HCT116 (cell line): ENCODE results near the gene SEMA3G. TPM values are rescaled to one million over a fixed set of nuclear protein-coding genes. Genes with fewer than 3 reads are reported as not detected.

Experiments used
- ATAC-seq: fragments of 200-7000 bp; cut with Tn5 transposase; 2 replicates; pipeline ENCODE4 v1.9.1; 2020; ENCODE audit warnings: mild to moderate bottlenecking, moderate library complexity
- BruUV-seq: library from RNA; stranded (reverse); fragments of 400-500 nt; replicated peaks from 2 replicates; lab custom pipeline; 2021; lab: Mats Ljungman, UMichigan
- CTCF ChIA-PET: fragments of 300-600 bp; sonication (Branson Sonifier 250); formaldehyde crosslinking; loops from one replicate; lab custom pipeline; 2021; ENCODE audit warnings: antibody characterized with exemption; lab: Charles Lee
- POLR2A ChIA-PET: fragments of 300-600, 350-600 bp; sonication (Branson Sonifier 250); formaldehyde crosslinking; loops from one replicate; lab custom pipeline; 2021; ENCODE audit warnings: antibody characterized with exemption; lab: Charles Lee
- RAD21 ChIA-PET, 2 experiments: fragments of 300-600 bp; sonication (Branson Sonifier 250); formaldehyde crosslinking; loops; one replicate each; lab custom pipeline; 2023; ENCODE audit warnings: low total read pairs in 2 of 2; ENCODE audit not compliant: uncharacterized antibody in 2 of 2, unreplicated experiment in 2 of 2, low non-redundant PET in 1 of 2; lab: Charles Lee
- DNase-seq: peaks from one replicate; pipeline ENCODE4 v3.0.0-alpha.2; 2010; ENCODE audit warnings: low read depth, low spot score
- H2AFZ ChIP-seq: fragments of 200-600 bp; shearing (Covaris generic), sonication (generic); 2 replicates; pipeline ENCODE4 v1.6.1; 2017; ENCODE audit warnings: low read depth, mixed run types, mixed read lengths, antibody characterized with exemption, low read length; ENCODE audit not compliant: poor library complexity, severe bottlenecking
- H3K27ac ChIP-seq: 2 replicates; pipeline ENCODE4 v1.5.1; 2012; ENCODE audit warnings: low read depth, low read length
- H3K27me3 ChIP-seq: fragments of 200-600 bp; sonication (generic); 2 replicates; pipeline ENCODE4 v1.6.1; 2016; ENCODE audit warnings: mixed run types, low read length, mixed read lengths; ENCODE audit not compliant: insufficient read depth
- H3K36me3 ChIP-seq, 2 experiments: fragments of 200-500 bp in 1 of 2; fragments of 200-600 bp in 1 of 2; sonication (Bioruptor generic) in 1 of 2; sonication (generic) in 1 of 2; 2 replicates each; pipeline versions ENCODE4 v1.5.1 to v1.6.1; 2014 to 2016; ENCODE audit warnings: low read length in 2 of 2, inconsistent platforms in 1 of 2, mixed read lengths in 1 of 2, mixed run types in 1 of 2; ENCODE audit not compliant: insufficient read depth in 2 of 2, control insufficient read depth in 1 of 2
- H3K4me1 ChIP-seq, 2 experiments: fragments of 200-600 bp in 1 of 2; sonication (generic) in 1 of 2; 2 replicates each; pipeline versions ENCODE4 v1.5.1 to v1.6.1; 2012 to 2017; ENCODE audit warnings: low read length in 2 of 2, inconsistent platforms in 1 of 2, mild to moderate bottlenecking in 1 of 2, mixed read lengths in 1 of 2, mixed run types in 1 of 2, moderate library complexity in 1 of 2; ENCODE audit not compliant: insufficient read depth in 2 of 2, control insufficient read depth in 1 of 2
- H3K4me2 ChIP-seq: fragments of 200-600 bp; sonication (generic); 2 replicates; pipeline ENCODE4 v1.6.1; 2017; ENCODE audit warnings: mixed run types, low read length, mixed read lengths
- H3K4me3 ChIP-seq, 2 experiments: fragments of 200-600 bp in 1 of 2; sonication (generic) in 1 of 2; replicated peaks in 1 of 2; 2 replicates each; pipeline ENCODE4 v1.5.1; 2011 to 2016; ENCODE audit warnings: low read length in 2 of 2, control low read depth in 1 of 2, low read depth in 1 of 2, mild to moderate bottlenecking in 1 of 2, mixed read lengths in 1 of 2, mixed run types in 1 of 2
- H3K79me2 ChIP-seq: fragments of 200-600 bp; sonication (generic); 2 replicates; pipeline ENCODE4 v1.6.1; 2017; ENCODE audit warnings: mild to moderate bottlenecking, mixed run types, low read length, moderate library complexity, mixed read lengths; ENCODE audit not compliant: insufficient read depth
- H3K9ac ChIP-seq: fragments of 200-600 bp; sonication (generic); 2 replicates; pipeline ENCODE4 v1.6.1; 2016; ENCODE audit warnings: low read length, mixed read lengths
- H3K9me2 ChIP-seq: fragments of 200-600 bp; sonication (generic), shearing (Covaris generic); 2 replicates; pipeline ENCODE4 v1.6.1; 2017; ENCODE audit warnings: mixed run types, mild to moderate bottlenecking, moderate library complexity; ENCODE audit not compliant: insufficient read depth
- H3K9me3 ChIP-seq, 2 experiments: fragments of 200-500 bp in 1 of 2; fragments of 200-600 bp in 1 of 2; sonication (Bioruptor generic) in 1 of 2; sonication (generic) in 1 of 2; 2 replicates each; pipeline ENCODE4 v1.6.1; 2014 to 2017; ENCODE audit warnings: low read length in 2 of 2, mixed read lengths in 2 of 2, inconsistent platforms in 1 of 2, low read depth in 1 of 2, mild to moderate bottlenecking in 1 of 2, mixed run types in 1 of 2, moderate library complexity in 1 of 2; ENCODE audit not compliant: control insufficient read depth in 1 of 2, insufficient read depth in 1 of 2
- H4K20me1 ChIP-seq: fragments of 200-600 bp; sonication (generic), shearing (Covaris generic); 2 replicates; pipeline ENCODE4 v1.6.1; 2017; ENCODE audit warnings: mixed run types, mild to moderate bottlenecking, moderate library complexity; ENCODE audit not compliant: insufficient read depth
- CBX3 ChIP-seq: IDR thresholded peaks from 2 replicates; pipeline ENCODE4 v1.6.1; 2012; ENCODE audit warnings: low read depth
- EGR1 ChIP-seq: IDR thresholded peaks from 2 replicates; pipeline ENCODE4 v1.6.1; 2012; ENCODE audit warnings: low read depth
- ELF1 ChIP-seq: IDR thresholded peaks from 2 replicates; pipeline ENCODE4 v1.6.1; 2012; ENCODE audit warnings: low read depth, borderline replicate concordance
- EZH2 ChIP-seq: fragments of 200-600 bp; sonication (generic); IDR thresholded peaks from 2 replicates; pipeline ENCODE4 v1.6.1; 2017; ENCODE audit warnings: antibody characterized with exemption, mixed run types
- EZH2phosphoT487 ChIP-seq: fragments of 200-600 bp; IDR thresholded peaks from 2 replicates; pipeline ENCODE4 v1.6.1; 2018; ENCODE audit warnings: antibody characterized with exemption, borderline replicate concordance
- FOSL1 ChIP-seq: IDR thresholded peaks from 2 replicates; pipeline ENCODE4 v1.6.1; 2012; ENCODE audit warnings: low read depth
- RAD21 ChIP-seq: IDR thresholded peaks from 2 replicates; pipeline ENCODE4 v1.6.1; 2012; ENCODE audit warnings: low read depth, mild to moderate bottlenecking
- SIN3A ChIP-seq: IDR thresholded peaks from 2 replicates; pipeline ENCODE4 v1.6.1; 2012; ENCODE audit warnings: low read depth
- SRF ChIP-seq: IDR thresholded peaks from 2 replicates; pipeline ENCODE4 v1.6.1; 2012; ENCODE audit warnings: low read depth
- YY1 ChIP-seq: IDR thresholded peaks from 2 replicates; pipeline ENCODE4 v1.6.1; 2011; ENCODE audit warnings: low read length, low read depth, moderate library complexity, mild to moderate bottlenecking; ENCODE audit not compliant: insufficient replicate concordance; ENCODE audit errors: extremely low read depth
- ZFX ChIP-seq: fragments of 450-650 bp; IDR thresholded peaks from 2 replicates; pipeline ENCODE4 v1.6.1; 2017
- ZNF274 ChIP-seq: fragments of 200-500 bp; sonication (Bioruptor generic); IDR thresholded peaks from 2 replicates; pipeline ENCODE4 v1.6.1; 2014; ENCODE audit warnings: mild to moderate bottlenecking, low read depth, low read length, inconsistent platforms
- intact Hi-C: fragments of 100-400 bp; cut with micrococcal nuclease; formaldehyde crosslinking; loops from 2 replicates; pipeline ENCODE4 v1.10.0; 2022
- total RNA-seq: library from RNA; stranded (reverse); gene quantifications from one replicate; pipeline ENCODE4 v1.2.1, GENCODE V29; 2021; ENCODE audit not compliant: unreplicated experiment
- TF ChIP-seq, protein P1 (sequence below), 3 experiments: fragments of 200-600 bp in 1 of 3; sonication (generic) in 1 of 3; IDR thresholded peaks in 2 of 3; conservative IDR thresholded peaks in 1 of 3; 2 replicates each; pipeline ENCODE4 v1.5.1; 2012 to 2017; ENCODE audit warnings: low read depth in 2 of 3, low read length in 2 of 3, antibody characterized with exemption in 1 of 3, borderline replicate concordance in 1 of 3, control low read depth in 1 of 3, mild to moderate bottlenecking in 1 of 3, mixed read lengths in 1 of 3, mixed run types in 1 of 3, moderate library complexity in 1 of 3; ENCODE audit not compliant: insufficient read depth in 1 of 3
- TF ChIP-seq, protein P2 (sequence below): IDR thresholded peaks from 2 replicates; pipeline ENCODE4 v1.6.1; 2012

The SEMA3G gene
- total RNA-seq, 1 experiment from 2014 or later, result 4.2 TPM

GRCh38 chr3:52487050-52487787 is 42.3 kb upstream of the SEMA3G start (continued):
- TF ChIP-seq, protein P1, sequence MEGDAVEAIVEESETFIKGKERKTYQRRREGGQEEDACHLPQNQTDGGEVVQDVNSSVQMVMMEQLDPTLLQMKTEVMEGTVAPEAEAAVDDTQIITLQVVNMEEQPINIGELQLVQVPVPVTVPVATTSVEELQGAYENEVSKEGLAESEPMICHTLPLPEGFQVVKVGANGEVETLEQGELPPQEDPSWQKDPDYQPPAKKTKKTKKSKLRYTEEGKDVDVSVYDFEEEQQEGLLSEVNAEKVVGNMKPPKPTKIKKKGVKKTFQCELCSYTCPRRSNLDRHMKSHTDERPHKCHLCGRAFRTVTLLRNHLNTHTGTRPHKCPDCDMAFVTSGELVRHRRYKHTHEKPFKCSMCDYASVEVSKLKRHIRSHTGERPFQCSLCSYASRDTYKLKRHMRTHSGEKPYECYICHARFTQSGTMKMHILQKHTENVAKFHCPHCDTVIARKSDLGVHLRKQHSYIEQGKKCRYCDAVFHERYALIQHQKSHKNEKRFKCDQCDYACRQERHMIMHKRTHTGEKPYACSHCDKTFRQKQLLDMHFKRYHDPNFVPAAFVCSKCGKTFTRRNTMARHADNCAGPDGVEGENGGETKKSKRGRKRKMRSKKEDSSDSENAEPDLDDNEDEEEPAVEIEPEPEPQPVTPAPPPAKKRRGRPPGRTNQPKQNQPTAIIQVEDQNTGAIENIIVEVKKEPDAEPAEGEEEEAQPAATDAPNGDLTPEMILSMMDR (IDR thresholded peaks at IDR 0.05 in 2 of 3, conservative IDR thresholded peaks at IDR 0.05 in 1 of 3; ENCODE audit: borderline replicate concordance in 1 of 3, insufficient read depth in 1 of 3, low read depth in 2 of 3, low read length in 2 of 3), result no peak
- TF ChIP-seq ELF1, result no peak
- no peak for TF ChIP-seq EGR1

- intact Hi-C loops, result no loop called here
- no peaks in the 10 kb centered on the region for H3K9me3 ChIP-seq
- POLR2A ChIA-PET, result no interaction called here
- no TSS peak for BruUV-seq
- H3K27me3 ChIP-seq, result no peaks in the 10 kb centered on the region
- no peaks in the 10 kb centered on the region for H3K4me1 ChIP-seq
- H3K9me2 ChIP-seq, result no peaks in the 10 kb centered on the region
- no peak overlapping the region for H2AFZ ChIP-seq
- TF ChIP-seq YY1, result no peak
- no peak for TF ChIP-seq FOSL1
- no peak for TF ChIP-seq EGR1
- no peak for TF ChIP-seq ELF1
- TF ChIP-seq SRF, result no peak
- TF ChIP-seq CBX3, result no peak
- no peak for TF ChIP-seq ZFX
- TF ChIP-seq, protein P1 (IDR thresholded peaks at IDR 0.05 in 2 of 3, conservative IDR thresholded peaks at IDR 0.05 in 1 of 3; ENCODE audit: borderline replicate concordance in 1 of 3, insufficient read depth in 1 of 3, low read depth in 2 of 3, low read length in 2 of 3), result no peak
- no peak for TF ChIP-seq ZNF274
- TF ChIP-seq SIN3A, result no peak
- TF ChIP-seq EZH2, result no peak
- no peak for TF ChIP-seq EZH2phosphoT487
- TF ChIP-seq, protein P2, sequence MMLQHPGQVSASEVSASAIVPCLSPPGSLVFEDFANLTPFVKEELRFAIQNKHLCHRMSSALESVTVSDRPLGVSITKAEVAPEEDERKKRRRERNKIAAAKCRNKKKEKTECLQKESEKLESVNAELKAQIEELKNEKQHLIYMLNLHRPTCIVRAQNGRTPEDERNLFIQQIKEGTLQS, result no peak
- TF ChIP-seq RAD21, result no peak
- TF ChIP-seq, all 23 proteins: peak for 0
- H4K20me1 ChIP-seq, result no peaks in the 10 kb centered on the region
- no peak overlapping the region for H3K27ac ChIP-seq
- ATAC-seq (no peak), DNase-seq (no peak)
- H3K4me3 ChIP-seq, result no peak overlapping the region
- no peaks in the 10 kb centered on the region for H3K79me2 ChIP-seq
- H3K36me3 ChIP-seq, result peaks cover 18 to 19% of the 10 kb centered on the region in 2 experiments; a peak in 3 of 4 replicates
- ChIA-PET RAD21 (no interaction called here), CTCF (no interaction called here)
- no peak overlapping the region for H3K9ac ChIP-seq
- H3K4me2 ChIP-seq, result no peak overlapping the region
Observed at GRCh38 chr3:52484680-52485461, 40.0 kb upstream of the SEMA3G start.
